ENCODE data around the gene MIA3.

The MIA3 gene

DNA sequence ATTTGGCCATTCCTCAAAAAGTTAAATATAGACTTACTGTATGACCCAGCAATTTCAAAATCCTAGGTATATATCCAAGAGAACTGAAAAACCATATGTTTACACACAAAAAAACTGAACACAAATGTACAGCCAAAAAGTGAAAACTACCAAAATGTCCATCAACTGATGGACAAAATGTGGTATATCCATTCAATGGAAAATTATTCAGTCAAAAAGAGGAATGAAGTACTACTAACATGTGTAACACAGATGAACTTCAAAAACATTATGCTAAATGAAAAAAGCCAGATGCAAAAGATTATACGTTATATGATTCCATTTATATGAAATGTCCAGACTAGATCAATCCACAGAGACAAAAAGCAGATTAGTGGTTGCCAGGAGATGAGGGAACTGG is 86.4 kb downstream of the MIA3 start:
- no peak for DNase-seq (ENCODE audit: low spot score in 2 of 2)
- Histone ChIP-seq H3K4me1 (peaks cover 13% of the 10 kb centered on the region), H3K4me3 (no peak overlapping the region), H3K27me3 (ENCODE audit: low read depth) (no peaks in the 10 kb centered on the region), H3K36me3 (replicated peaks) (peaks cover 23% of the 10 kb centered on the region), H3K9me3 (peaks cover 2% of the 10 kb centered on the region; the same call in 1 of the 2 replicates)
- in situ Hi-C loops (cut with MboI; ENCODE audit: low sequenced_read_pairs) = no loop called here

- H3K27me3 ChIP-seq (ENCODE audit: low read depth) = no peaks in the 10 kb centered on the region
- in situ Hi-C loops (cut with MboI; ENCODE audit: low sequenced_read_pairs) = no loop called here
- peaks cover 24% of the 10 kb centered on the region for H3K4me1 ChIP-seq
- H3K4me3 ChIP-seq = no peak overlapping the region
- peaks cover 13% of the 10 kb centered on the region for H3K36me3 ChIP-seq (replicated peaks)
- DNase-seq (ENCODE audit: low spot score in 2 of 2) = no peak
- H3K9me3 ChIP-seq = peaks cover 2% of the 10 kb centered on the region; the same call in 1 of the 2 replicates
Observed at GRCh38 chr1:222706815-222707214, 88.9 kb downstream of the MIA3 start.

GRCh38 chr1:222709700-222710153 is 91.8 kb downstream of the MIA3 start:
- peaks cover 13% of the 10 kb centered on the region for H3K4me1 ChIP-seq
- no peak overlapping the region for H3K4me3 ChIP-seq
- DNase-seq (ENCODE audit: low spot score in 2 of 2) = no peak
- in situ Hi-C loops (cut with MboI; ENCODE audit: low sequenced_read_pairs) = loop anchor here (10.0 kb wide), 1 partner anchor 65 kb away; no protein-coding TSS in a partner anchor
- H3K9me3 ChIP-seq = peaks cover 2% of the 10 kb centered on the region; the same call in 1 of the 2 replicates
- H3K27me3 ChIP-seq (ENCODE audit: low read depth) = no peaks in the 10 kb centered on the region
- H3K36me3 ChIP-seq (replicated peaks) = peaks cover 4% of the 10 kb centered on the region; the same call in 1 of the 2 replicates

GRCh38 chr1:222711319-222712252 is 93.7 kb downstream of the MIA3 start:
- in situ Hi-C loops (cut with MboI; ENCODE audit: low sequenced_read_pairs) = loop anchor here (10.0 kb wide), 1 partner anchor 67 kb away; no protein-coding TSS in a partner anchor
- peak; percentile 74 to 75 for DNase-seq (ENCODE audit: low spot score in 2 of 2)
- H3K36me3 ChIP-seq (replicated peaks) = peaks cover 10% of the 10 kb centered on the region
- peaks cover 13% of the 10 kb centered on the region for H3K4me1 ChIP-seq
- H3K27me3 ChIP-seq (ENCODE audit: low read depth) = no peaks in the 10 kb centered on the region
- peak overlapping the region; percentile 85 for H3K4me3 ChIP-seq
- no peaks in the 10 kb centered on the region for H3K9me3 ChIP-seq

DNA sequence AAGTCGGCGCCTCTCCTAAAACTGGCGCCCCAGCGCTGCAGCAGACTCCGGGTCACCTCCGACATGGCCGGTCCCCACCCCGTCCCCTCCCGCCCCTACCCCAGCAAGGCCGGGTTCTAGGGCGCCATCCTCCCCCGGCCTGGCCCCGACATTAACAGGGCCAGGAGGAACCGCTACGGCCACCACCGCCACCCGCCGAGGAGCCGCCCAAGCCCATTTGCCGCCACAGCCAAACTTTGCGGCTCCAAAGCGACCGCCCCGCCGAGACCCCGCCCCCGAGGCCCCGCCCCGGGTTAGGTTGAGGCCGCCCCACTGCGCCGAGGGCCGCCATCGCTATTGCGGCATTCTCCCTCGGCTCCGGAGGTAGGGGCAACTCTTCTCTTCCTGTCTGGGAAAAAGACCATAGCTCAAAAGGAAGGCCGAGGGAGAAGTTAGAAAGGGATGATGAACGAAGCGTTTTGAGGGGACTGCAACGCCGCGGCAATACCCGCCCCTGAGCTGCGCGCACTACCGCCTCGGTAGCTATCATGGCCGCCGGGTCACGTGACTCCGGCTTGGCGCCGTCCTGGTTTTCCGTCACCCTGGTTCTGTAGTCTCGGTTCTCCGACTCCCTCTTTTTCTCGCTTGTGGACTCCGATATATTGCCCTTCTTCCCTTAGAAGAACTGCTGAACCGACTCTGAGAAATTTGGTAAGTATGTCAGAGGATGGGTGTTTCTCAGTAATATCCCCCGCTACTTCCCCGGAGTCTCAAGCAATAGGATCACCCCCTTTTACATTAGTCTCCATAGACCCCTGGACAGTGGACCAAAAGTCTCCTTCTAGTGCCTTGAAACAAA is 94.6 kb downstream of the MIA3 start, which contains the start of the genes AIDA and BROX:
Gene AIDA (minus strand): TSS at position 239 of the 838 bp plus-strand sequence. CDS start 174 bp downstream, at position 65.
Gene BROX (plus strand): TSS at position 312 of the 838 bp plus-strand sequence. CDS start 3,136 bp downstream, outside the sequence.
- peak; percentile 79 to 95 for DNase-seq (ENCODE audit: low spot score in 2 of 2)
- in situ Hi-C loops (cut with MboI; ENCODE audit: low sequenced_read_pairs) = loop anchor here (10.0 kb wide), 1 partner anchor 68 kb away; no protein-coding TSS in a partner anchor
- Histone ChIP-seq H3K27me3 (ENCODE audit: low read depth) (no peaks in the 10 kb centered on the region), H3K36me3 (replicated peaks) (peaks cover 10% of the 10 kb centered on the region), H3K4me3 (peak within 1 kb of the TSS; percentile 85), H3K4me1 (peaks cover 13% of the 10 kb centered on the region), H3K9me3 (no peaks in the 10 kb centered on the region)

- Histone ChIP-seq H3K4me3 (peak overlapping the region; percentile 85), H3K9me3 (no peaks in the 10 kb centered on the region), H3K4me1 (peaks cover 13% of the 10 kb centered on the region), H3K36me3 (replicated peaks) (peaks cover 14% of the 10 kb centered on the region), H3K27me3 (ENCODE audit: low read depth) (no peaks in the 10 kb centered on the region)
- DNase-seq (ENCODE audit: low spot score in 2 of 2) = peak; percentile 92 to 95
- in situ Hi-C loops (cut with MboI; ENCODE audit: low sequenced_read_pairs) = loop anchor here (10.0 kb wide), 1 partner anchor 69 kb away; no protein-coding TSS in a partner anchor
Observed at GRCh38 chr1:222713091-222713961, 95.4 kb downstream of the MIA3 start.

- Histone ChIP-seq H3K36me3 (replicated peaks) (peaks cover 33% of the 10 kb centered on the region), H3K4me3 (no peak overlapping the region), H3K4me1 (0 out of 2 replicates have a peak, but pooled peaks cover 2% of the 10 kb centered on the region), H3K9me3 (no peaks in the 10 kb centered on the region), H3K27me3 (ENCODE audit: low read depth) (no peaks in the 10 kb centered on the region)
- DNase-seq (ENCODE audit: low spot score in 2 of 2) = no peak
- in situ Hi-C loops (cut with MboI; ENCODE audit: low sequenced_read_pairs) = loop anchor here (10.0 kb wide), 1 partner anchor 72 kb away; no protein-coding TSS in a partner anchor
Observed at GRCh38 chr1:222716393-222716792, 98.5 kb downstream of the MIA3 start.

All from HAP-1 (cell line).